Kidney (tissue), 14 donors: ENCODE measurements around the gene NEO1. TPM values are rescaled to one million over a fixed set of nuclear protein-coding genes. Genes with fewer than 3 reads are reported as not detected.

Experiments used
- DNase-seq, 5 donors: peaks; one replicate each; pipeline ENCODE4 v3.0.0-alpha.2; 2013 to 2020
- FAIRE-seq: peaks from 2 replicates; lab custom pipeline; 2012; peaks lifted over from hg19 to GRCh38; lab: Jason Lieb, UNC
- H3K27ac ChIP-seq, 2 donors: one replicate each; pipeline ENCODE4 v1.7.0; 2013; ENCODE audit warnings: low read depth in 2 of 2, low read length in 2 of 2, inconsistent platforms in 1 of 2
- H3K27me3 ChIP-seq: one replicate; pipeline ENCODE4 v1.7.1; 2013; ENCODE audit warnings: low read length, inconsistent platforms; ENCODE audit not compliant: control insufficient read depth, insufficient read depth
- H3K36me3 ChIP-seq, 3 donors: one replicate each; pipeline versions ENCODE4 v1.7.0 to v1.7.1; 2013; ENCODE audit warnings: low read length in 3 of 3, control low read depth in 1 of 3, inconsistent platforms in 1 of 3; ENCODE audit not compliant: insufficient read depth in 3 of 3, control insufficient read depth in 2 of 3
- H3K4me1 ChIP-seq, 3 donors: one replicate each; pipeline versions ENCODE4 v1.7.0 to v1.7.1; 2013; ENCODE audit warnings: low read length in 3 of 3, inconsistent platforms in 1 of 3, low read depth in 1 of 3; ENCODE audit not compliant: control insufficient read depth in 2 of 3, insufficient read depth in 2 of 3
- H3K4me3 ChIP-seq, 3 donors: one replicate each; pipeline versions ENCODE4 v1.7.0 to v1.8.1; 2013; ENCODE audit warnings: low read length in 3 of 3, control low read depth in 1 of 3, inconsistent platforms in 1 of 3
- H3K9ac ChIP-seq, 3 donors: one replicate each; pipeline versions ENCODE4 v1.7.0 to v1.7.1; 2013; ENCODE audit warnings: low read length in 3 of 3, control low read depth in 1 of 3, inconsistent platforms in 1 of 3
- H3K9me3 ChIP-seq, 3 donors: one replicate each; pipeline versions ENCODE4 v1.7.0 to v1.7.1; 2013; ENCODE audit warnings: low read length in 3 of 3, control low read depth in 1 of 3, inconsistent platforms in 1 of 3; ENCODE audit not compliant: control insufficient read depth in 2 of 3, insufficient read depth in 1 of 3
- intact Hi-C: fragments of 100-400 bp; cut with DNase I; formaldehyde crosslinking; loops from one replicate; pipeline ENCODE4 v1.11.1; 2022
- polyA plus RNA-seq: library from polyadenylated mRNA; stranded (reverse); fragments of 350-450 nt; fragmentation: Illumina TruSeq; extraction: RNeasy Lipid Tissue Mini Kit (QIAGEN cat#74804); gene quantifications from one replicate; pipeline ENCODE4 v1.2.3, GENCODE V29; 2014; ENCODE audit warnings: low read depth, low replicate concordance; ENCODE audit not compliant: insufficient read depth
- total RNA-seq: library from RNA; stranded (reverse); fragmentation: NEBNext Ultra II Directional; extraction: Animal tissue kit (Norgen Biotek cat#: 25700); gene quantifications from one replicate; pipeline ENCODE4 v1.2.1, GENCODE V29; 2021
- TF ChIP-seq, protein P1 (sequence below): IDR thresholded peaks from 3 replicates; pipeline ENCODE4 v1.5.1; 2012; ENCODE audit warnings: mild to moderate bottlenecking, moderate library complexity, borderline replicate concordance; ENCODE audit not compliant: insufficient read depth; ENCODE audit errors: extremely low read depth
- donor health status: control.
- donor health status: control.
- donor health status: control.
- donor health status: control.
- donor health status: control.
- donor health status: DM: yes; HTN: yes; CAD: no.
- donor health status: Normal renal cell carcinoma (clear cell type).

NEO1 gene
- total and polyA plus RNA-seq, 2 donors from 2014 or later = 12.4 to 43.3 TPM

- FAIRE-seq (no peak), DNase-seq (no peak)
- H3K27ac ChIP-seq = no peak overlapping the region
- intact Hi-C loops = no loop called here
- H3K9ac ChIP-seq = no peak overlapping the region
- no peak overlapping the region for H3K4me3 ChIP-seq
- H3K36me3 ChIP-seq = no peaks in the 10 kb centered on the region
- no peaks in the 10 kb centered on the region for H3K27me3 ChIP-seq
- no peaks in the 10 kb centered on the region for H3K9me3 ChIP-seq
- TF ChIP-seq, protein P1, sequence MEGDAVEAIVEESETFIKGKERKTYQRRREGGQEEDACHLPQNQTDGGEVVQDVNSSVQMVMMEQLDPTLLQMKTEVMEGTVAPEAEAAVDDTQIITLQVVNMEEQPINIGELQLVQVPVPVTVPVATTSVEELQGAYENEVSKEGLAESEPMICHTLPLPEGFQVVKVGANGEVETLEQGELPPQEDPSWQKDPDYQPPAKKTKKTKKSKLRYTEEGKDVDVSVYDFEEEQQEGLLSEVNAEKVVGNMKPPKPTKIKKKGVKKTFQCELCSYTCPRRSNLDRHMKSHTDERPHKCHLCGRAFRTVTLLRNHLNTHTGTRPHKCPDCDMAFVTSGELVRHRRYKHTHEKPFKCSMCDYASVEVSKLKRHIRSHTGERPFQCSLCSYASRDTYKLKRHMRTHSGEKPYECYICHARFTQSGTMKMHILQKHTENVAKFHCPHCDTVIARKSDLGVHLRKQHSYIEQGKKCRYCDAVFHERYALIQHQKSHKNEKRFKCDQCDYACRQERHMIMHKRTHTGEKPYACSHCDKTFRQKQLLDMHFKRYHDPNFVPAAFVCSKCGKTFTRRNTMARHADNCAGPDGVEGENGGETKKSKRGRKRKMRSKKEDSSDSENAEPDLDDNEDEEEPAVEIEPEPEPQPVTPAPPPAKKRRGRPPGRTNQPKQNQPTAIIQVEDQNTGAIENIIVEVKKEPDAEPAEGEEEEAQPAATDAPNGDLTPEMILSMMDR = no peak
- H3K4me1 ChIP-seq = peaks cover 0 to 6% (median 0%) of the 10 kb centered on the region in 3 donors
These were observed 91.5 kb downstream of the NEO1 start for GRCh38 chr15:73143763-73144155.

GRCh38 chr15:73146419-73146818, 94.2 kb downstream of the NEO1 start:
- H3K36me3 ChIP-seq = no peaks in the 10 kb centered on the region
- no peak for DNase-seq
- TF ChIP-seq, protein P1 = no peak
- no peak for FAIRE-seq
- H3K27me3 ChIP-seq = no peaks in the 10 kb centered on the region
- intact Hi-C loops = no loop called here
- no peak overlapping the region for H3K4me3 ChIP-seq
- no peak overlapping the region for H3K9ac ChIP-seq
- peaks cover 0 to 6% (median 0%) of the 10 kb centered on the region in 3 donors for H3K4me1 ChIP-seq
- H3K27ac ChIP-seq = no peak overlapping the region
- no peaks in the 10 kb centered on the region for H3K9me3 ChIP-seq

- no peak overlapping the region for H3K27ac ChIP-seq
- no peaks in the 10 kb centered on the region for H3K27me3 ChIP-seq
- H3K9me3 ChIP-seq = peaks cover 0 to 10% (median 0%) of the 10 kb centered on the region in 3 donors
- DNase-seq = no peak
- TF ChIP-seq, protein P1 = no peak
- no peaks in the 10 kb centered on the region for H3K4me1 ChIP-seq
- no peak for FAIRE-seq
- no peak overlapping the region for H3K4me3 ChIP-seq
- H3K9ac ChIP-seq = no peak overlapping the region
- intact Hi-C loops = no loop called here
- H3K36me3 ChIP-seq = no peaks in the 10 kb centered on the region
These were observed 98.6 kb downstream of the NEO1 start for GRCh38 chr15:73150831-73151230.

DNA sequence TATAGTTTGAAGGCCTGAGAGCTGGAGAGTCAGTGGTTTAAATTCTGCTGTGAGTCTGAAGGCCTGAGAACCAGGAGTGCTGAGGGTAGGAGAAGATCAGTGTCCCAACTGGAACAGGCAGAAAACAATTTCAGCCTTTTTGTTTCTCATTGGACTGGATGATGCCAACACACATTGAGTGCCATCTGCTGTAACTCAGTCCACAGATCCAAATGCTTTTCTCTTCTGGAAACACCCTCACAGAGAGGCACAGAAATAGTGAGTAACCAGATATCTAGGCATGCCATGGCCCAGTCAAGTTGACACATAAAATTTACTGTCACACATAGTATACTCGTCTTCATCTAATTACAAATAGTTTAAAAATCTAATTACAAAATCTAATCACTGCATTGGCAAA, 100.8 kb downstream of the NEO1 start:
- Histone ChIP-seq H3K9me3 (peaks cover 0 to 10% (median 0%) of the 10 kb centered on the region in 3 donors), H3K4me1 (no peaks in the 10 kb centered on the region), H3K9ac (no peak overlapping the region), H3K27ac (no peak overlapping the region), H3K4me3 (no peak overlapping the region), H3K36me3 (no peaks in the 10 kb centered on the region), H3K27me3 (no peaks in the 10 kb centered on the region)
- intact Hi-C loops = no loop called here
- DNase-seq (no peak), FAIRE-seq (no peak)
- TF ChIP-seq, protein P1 = no peak
